Measurements from ENCODE around the gene MLXIP. TPM values are rescaled to one million over a fixed set of nuclear protein-coding genes. Genes with fewer than 3 reads are reported as not detected.

MLXIP gene
- total RNA-seq, 1 donor from 2014 or later: 13.2 TPM

GRCh38 chr12:122183588-122183940, 105.0 kb downstream of the MLXIP start:
- DNase-seq (ENCODE audit: low spot score): no peak

- no peak for DNase-seq (ENCODE audit: low spot score)
Observed at GRCh38 chr12:122184517-122184916, 106.0 kb downstream of the MLXIP start.

GRCh38 chr12:122185079-122185478, 106.5 kb downstream of the MLXIP start:
- no peak for DNase-seq (ENCODE audit: low spot score)

GRCh38 chr12:122185494-122186082, 107.0 kb downstream of the MLXIP start:
- no peak for DNase-seq (ENCODE audit: low spot score)

- no peak for DNase-seq (ENCODE audit: low spot score)
Observed at GRCh38 chr12:122187466-122187865, 108.9 kb downstream of the MLXIP start.

- no peak for DNase-seq (ENCODE audit: low spot score)
Observed at GRCh38 chr12:122189626-122190475, 111.3 kb downstream of the MLXIP start.

GRCh38 chr12:122190842-122191668, 112.5 kb downstream of the MLXIP start:
- no peak for DNase-seq (ENCODE audit: low spot score)

GRCh38 chr12:122192441-122192840, 113.9 kb downstream of the MLXIP start:
- no peak for DNase-seq (ENCODE audit: low spot score)

- no peak for DNase-seq (ENCODE audit: low spot score)
Observed at GRCh38 chr12:122194804-122195203, 116.2 kb downstream of the MLXIP start.

GRCh38 chr12:122195405-122195804, 116.8 kb downstream of the MLXIP start:
- no peak for DNase-seq (ENCODE audit: low spot score)

Other genes with a start within 250 kb of the MLXIP start
- gene HPD, start 219.9 kb upstream of the MLXIP start, total RNA-seq (ENCODE audit: insufficient read depth, low replicate concordance): not detected
- gene PSMD9, start 190.0 kb upstream of the MLXIP start, total RNA-seq (ENCODE audit: insufficient read depth, low replicate concordance): 24.6 TPM
- gene CFAP251, start 160.2 kb upstream of the MLXIP start, total RNA-seq (ENCODE audit: insufficient read depth, low replicate concordance): 15.9 TPM
- gene BCL7A, start 56.9 kb upstream of the MLXIP start, total RNA-seq (ENCODE audit: insufficient read depth, low replicate concordance): 10.4 TPM
- gene IL31, start 95.5 kb downstream of the MLXIP start, total RNA-seq (ENCODE audit: insufficient read depth, low replicate concordance): not detected
- gene LRRC43, start 104.4 kb downstream of the MLXIP start, total RNA-seq (ENCODE audit: insufficient read depth, low replicate concordance): 1.7 TPM
- gene B3GNT4, start 125.0 kb downstream of the MLXIP start, total RNA-seq (ENCODE audit: insufficient read depth, low replicate concordance): 3.6 TPM
- gene DIABLO, start 147.3 kb downstream of the MLXIP start, total RNA-seq (ENCODE audit: insufficient read depth, low replicate concordance): 68.6 TPM
- 34.7 TPM for gene VPS33A, start 187.7 kb downstream of the MLXIP start, total RNA-seq (ENCODE audit: insufficient read depth, low replicate concordance)